Neural cell (in vitro differentiated cells): Measurements from ENCODE around the gene PAIP2. TPM values are rescaled to one million over a fixed set of nuclear protein-coding genes. Genes with fewer than 3 reads are reported as not detected.

ENCODE experiments used
- H2AFZ ChIP-seq: fragments of 200-600, 300-800 bp; sonication (generic), shearing (Covaris generic); 2 replicates; pipeline ENCODE4 v1.6.0; 2014; ENCODE audit warnings: low read depth, mild to moderate bottlenecking, antibody characterized with exemption, low read length, moderate library complexity
- H3F3A ChIP-seq: fragments of 200-600 bp; shearing (Covaris generic); 2 replicates; pipeline ENCODE4 v1.6.1; 2016; ENCODE audit warnings: mild to moderate bottlenecking, moderate library complexity, mixed read lengths, antibody characterized with exemption, low read length; ENCODE audit not compliant: insufficient read depth, poor library complexity, severe bottlenecking
- H3K27ac ChIP-seq: fragments of 200-600, 300-800 bp; sonication (generic), shearing (Covaris generic); 2 replicates; pipeline ENCODE4 v1.5.1; 2014; ENCODE audit warnings: mild to moderate bottlenecking, low read length, moderate library complexity
- H3K27me3 ChIP-seq: fragments of 300-800, 200-600 bp; sonication (generic), shearing (Covaris generic); 2 replicates; pipeline ENCODE4 v1.6.0; 2014; ENCODE audit warnings: mild to moderate bottlenecking, low read depth, low read length, moderate library complexity; ENCODE audit not compliant: insufficient read depth
- H3K36me3 ChIP-seq: fragments of 300-800, 200-600 bp; sonication (generic), shearing (Covaris generic); 2 replicates; pipeline ENCODE4 v1.5.1; 2014; ENCODE audit warnings: mild to moderate bottlenecking, antibody characterized with exemption, low read length, moderate library complexity; ENCODE audit not compliant: insufficient read depth
- H3K4me2 ChIP-seq: fragments of 300-800, 200-600 bp; sonication (generic), shearing (Covaris generic); 2 replicates; pipeline ENCODE4 v1.6.0; 2014; ENCODE audit warnings: mild to moderate bottlenecking, low read length
- H3K4me3 ChIP-seq: fragments of 300-800, 200-600 bp; sonication (generic), shearing (Covaris generic); 2 replicates; pipeline ENCODE4 v1.5.1; 2014; ENCODE audit warnings: mild to moderate bottlenecking, low read length, moderate library complexity
- H3K79me2 ChIP-seq: fragments of 200-600 bp; shearing (Covaris generic); replicated peaks from 2 replicates; pipeline ENCODE4 v1.6.0; 2014; ENCODE audit warnings: mild to moderate bottlenecking, low read length, moderate library complexity; ENCODE audit not compliant: insufficient read depth
- H3K9ac ChIP-seq: fragments of 300-800, 200-600 bp; sonication (generic), shearing (Covaris generic); 2 replicates; pipeline ENCODE4 v1.6.1; 2016; ENCODE audit warnings: mild to moderate bottlenecking, low read length, mixed read lengths
- H3K9me2 ChIP-seq: fragments of 200-600 bp; shearing (Covaris generic); 2 replicates; pipeline ENCODE4 v1.6.1; 2016; ENCODE audit warnings: mild to moderate bottlenecking, low read length, mixed read lengths; ENCODE audit not compliant: insufficient read depth
- H3K9me3 ChIP-seq: fragments of 200-600, 300-800 bp; sonication (generic), shearing (Covaris generic); 2 replicates; pipeline ENCODE4 v1.6.1; 2016; ENCODE audit warnings: mild to moderate bottlenecking, mixed run types, low read length, moderate library complexity, mixed read lengths
- H4K20me1 ChIP-seq: fragments of 200-600 bp; shearing (Covaris generic); 2 replicates; pipeline ENCODE4 v1.6.1; 2016; ENCODE audit warnings: mild to moderate bottlenecking, mixed run types; ENCODE audit not compliant: insufficient read depth
- CTCF ChIP-seq: fragments of 450-650 bp; IDR thresholded peaks from 2 replicates; pipeline ENCODE4 v1.5.1; 2014; ENCODE audit warnings: antibody characterized with exemption, mild to moderate bottlenecking, moderate library complexity; ENCODE audit not compliant: poor library complexity, severe bottlenecking
- EP300 ChIP-seq: fragments of 450-650 bp; conservative IDR thresholded peaks from 2 replicates; pipeline ENCODE4 v1.6.1; 2014; ENCODE audit warnings: antibody characterized with exemption, mild to moderate bottlenecking, moderate library complexity; ENCODE audit not compliant: poor library complexity, severe bottlenecking
- EZH2 ChIP-seq: fragments of 200-600, 300-800 bp; shearing (Covaris generic), sonication (generic); IDR thresholded peaks from 2 replicates; pipeline ENCODE4 v1.6.1; 2014; ENCODE audit warnings: antibody characterized with exemption, low read length, borderline replicate concordance, mild to moderate bottlenecking; ENCODE audit not compliant: insufficient read depth, poor library complexity, severe bottlenecking
- MXI1 ChIP-seq: fragments of 450-650 bp; conservative IDR thresholded peaks from 2 replicates; pipeline ENCODE4 v1.6.1; 2014; ENCODE audit warnings: antibody characterized with exemption, mild to moderate bottlenecking; ENCODE audit not compliant: poor library complexity, severe bottlenecking
- POLR2AphosphoS5 ChIP-seq: IDR thresholded peaks from 2 replicates; pipeline ENCODE4 v1.6.1; 2012
- RAD21 ChIP-seq: fragments of 450-650 bp; conservative IDR thresholded peaks from 2 replicates; pipeline ENCODE4 v1.6.1; 2014; ENCODE audit warnings: antibody characterized with exemption, mild to moderate bottlenecking, moderate library complexity
- REST ChIP-seq: IDR thresholded peaks from 2 replicates; pipeline ENCODE4 v1.6.1; 2012; ENCODE audit warnings: borderline replicate concordance
- SMC3 ChIP-seq: fragments of 450-650 bp; conservative IDR thresholded peaks from 2 replicates; pipeline ENCODE4 v1.6.1; 2014; ENCODE audit warnings: antibody characterized with exemption, mild to moderate bottlenecking, moderate library complexity; ENCODE audit not compliant: poor library complexity
- TAF1 ChIP-seq: IDR thresholded peaks from 2 replicates; pipeline ENCODE4 v1.6.1; 2012; ENCODE audit warnings: low read depth
- polyA minus RNA-seq: library from RNA; depleted of rRNA, polyadenylated mRNA; stranded (reverse); fragments of >200 nt; gene quantifications from 2 replicates; pipeline ENCODE4 v1.2.3, GENCODE V29; 2014
- polyA plus RNA-seq: library from polyadenylated mRNA; depleted of rRNA; stranded (reverse); fragments of >200 nt; gene quantifications from 2 replicates; pipeline ENCODE4 v1.2.3, GENCODE V29; 2014

Gene PAIP2
- polyA plus RNA-seq (181 and 201 TPM in 2 replicates), polyA minus RNA-seq (204 and 212 TPM in 2 replicates)

GRCh38 chr5:139341689-139342422 lies at the start of gene PAIP2:
TSS of gene PAIP2 (plus strand) at chr5:139341854. CDS start at chr5:139363785, 21,931 bp downstream.
- peak within 1 kb of the TSS; percentile 81 for H3K4me2 ChIP-seq
- peak within 1 kb of the TSS; percentile 100 for H3K9ac ChIP-seq
- no peaks in the 10 kb centered on the region for H3K9me3 ChIP-seq
- peak within 1 kb of the TSS; percentile 100 for H3K27ac ChIP-seq
- H3K79me2 ChIP-seq = peaks cover 45% of the 10 kb centered on the region
- no peaks in the 10 kb centered on the region for H3F3A ChIP-seq
- no peaks in the 10 kb centered on the region for H3K27me3 ChIP-seq
- no peak for TF ChIP-seq EZH2
- peak; percentile 100 for TF ChIP-seq POLR2AphosphoS5
- TF ChIP-seq TAF1 = peak; percentile 93
- TF ChIP-seq RAD21 = peak; percentile 71
- TF ChIP-seq EP300 = peak; percentile 79
- TF ChIP-seq SMC3 = peak; percentile 77
- TF ChIP-seq MXI1 = peak; percentile 93
- peak; percentile 96 for TF ChIP-seq REST
- peak; percentile 99 for TF ChIP-seq CTCF
- H3K4me3 ChIP-seq = peak within 1 kb of the TSS; percentile 98
- peak within 1 kb of the TSS; percentile 56 for H2AFZ ChIP-seq
- peaks cover 19% of the 10 kb centered on the region for H4K20me1 ChIP-seq
- H3K36me3 ChIP-seq = no peaks in the 10 kb centered on the region
- H3K9me2 ChIP-seq = no peaks in the 10 kb centered on the region

GRCh38 chr5:139293202-139293506 lies 48.5 kb upstream of the PAIP2 start:
- Histone ChIP-seq H3K9ac (peak overlapping the region; percentile 100), H3K4me3 (peak overlapping the region; percentile 95), H3K4me2 (peak overlapping the region; percentile 39), H3K36me3 (no peaks in the 10 kb centered on the region), H3K27me3 (no peaks in the 10 kb centered on the region), H3K27ac (peak overlapping the region; percentile 100), H3K9me2 (no peaks in the 10 kb centered on the region), H3F3A (no peaks in the 10 kb centered on the region), H3K79me2 (peaks cover 42% of the 10 kb centered on the region), H2AFZ (peak overlapping the region; percentile 59), H4K20me1 (peaks cover 19% of the 10 kb centered on the region), H3K9me3 (no peaks in the 10 kb centered on the region)
- TF ChIP-seq EZH2 = no peak
- TF ChIP-seq CTCF = no peak
- TF ChIP-seq POLR2AphosphoS5 = no peak
- TF ChIP-seq MXI1 = no peak
- TF ChIP-seq REST = no peak
- TF ChIP-seq EP300 = no peak
- TF ChIP-seq RAD21 = no peak
